IMR-90 (cell line): ENCODE results near the gene UNC13B.

Source experiments
- CHD1 ChIP-seq: IDR thresholded peaks from 2 replicates; pipeline ENCODE4 v1.6.1; 2012; ENCODE audit warnings: low read depth, low read length, improper control_type of control experiment
- FOS ChIP-seq: fragments of 150-350 bp; IDR thresholded peaks from 2 replicates; pipeline ENCODE4 v1.6.1; 2016; ENCODE audit warnings: low read depth, low read length
- MAZ ChIP-seq: IDR thresholded peaks from 2 replicates; pipeline ENCODE4 v1.6.1; 2012; ENCODE audit warnings: low read depth, mild to moderate bottlenecking, low read length, improper control_type of control experiment, moderate library complexity, borderline replicate concordance
- POLR2A ChIP-seq: IDR thresholded peaks from 2 replicates; pipeline ENCODE4 v1.6.1; 2012; ENCODE audit warnings: mild to moderate bottlenecking, low read depth, low read length
- TF ChIP-seq, protein P1 (sequence below): fragments of 150-350 bp; IDR thresholded peaks from 2 replicates; pipeline ENCODE4 v1.6.1; 2017; ENCODE audit warnings: mild to moderate bottlenecking, antibody characterized with exemption, low read length, low read depth
- TF ChIP-seq, protein P2 (sequence below): conservative IDR thresholded peaks from 2 replicates; pipeline ENCODE4 v1.5.1; 2012; ENCODE audit warnings: mild to moderate bottlenecking, low read depth, low read length, improper control_type of control experiment

DNA sequence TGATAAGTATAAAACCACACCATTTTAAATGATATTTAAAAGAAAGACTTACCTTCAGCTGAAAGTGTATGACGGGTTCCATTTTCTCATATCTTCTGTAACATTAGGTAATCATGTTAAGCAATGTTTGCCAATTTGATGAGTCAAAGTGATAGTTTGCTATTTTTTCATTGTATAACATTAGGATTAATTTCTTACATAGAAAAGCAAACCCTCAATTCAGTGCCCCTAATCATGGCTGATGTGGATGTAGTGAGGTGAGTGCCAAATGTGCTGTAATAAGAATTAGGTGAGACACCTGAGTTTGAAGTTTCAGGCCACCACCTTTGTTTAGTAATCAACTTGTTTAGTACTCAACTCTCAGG lies 68.0 kb downstream of the UNC13B start:
- TF ChIP-seq, protein P1, sequence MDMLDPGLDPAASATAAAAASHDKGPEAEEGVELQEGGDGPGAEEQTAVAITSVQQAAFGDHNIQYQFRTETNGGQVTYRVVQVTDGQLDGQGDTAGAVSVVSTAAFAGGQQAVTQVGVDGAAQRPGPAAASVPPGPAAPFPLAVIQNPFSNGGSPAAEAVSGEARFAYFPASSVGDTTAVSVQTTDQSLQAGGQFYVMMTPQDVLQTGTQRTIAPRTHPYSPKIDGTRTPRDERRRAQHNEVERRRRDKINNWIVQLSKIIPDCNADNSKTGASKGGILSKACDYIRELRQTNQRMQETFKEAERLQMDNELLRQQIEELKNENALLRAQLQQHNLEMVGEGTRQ, result no peak
- no peak for TF ChIP-seq FOS
- TF ChIP-seq CHD1, result no peak
- TF ChIP-seq, protein P2, sequence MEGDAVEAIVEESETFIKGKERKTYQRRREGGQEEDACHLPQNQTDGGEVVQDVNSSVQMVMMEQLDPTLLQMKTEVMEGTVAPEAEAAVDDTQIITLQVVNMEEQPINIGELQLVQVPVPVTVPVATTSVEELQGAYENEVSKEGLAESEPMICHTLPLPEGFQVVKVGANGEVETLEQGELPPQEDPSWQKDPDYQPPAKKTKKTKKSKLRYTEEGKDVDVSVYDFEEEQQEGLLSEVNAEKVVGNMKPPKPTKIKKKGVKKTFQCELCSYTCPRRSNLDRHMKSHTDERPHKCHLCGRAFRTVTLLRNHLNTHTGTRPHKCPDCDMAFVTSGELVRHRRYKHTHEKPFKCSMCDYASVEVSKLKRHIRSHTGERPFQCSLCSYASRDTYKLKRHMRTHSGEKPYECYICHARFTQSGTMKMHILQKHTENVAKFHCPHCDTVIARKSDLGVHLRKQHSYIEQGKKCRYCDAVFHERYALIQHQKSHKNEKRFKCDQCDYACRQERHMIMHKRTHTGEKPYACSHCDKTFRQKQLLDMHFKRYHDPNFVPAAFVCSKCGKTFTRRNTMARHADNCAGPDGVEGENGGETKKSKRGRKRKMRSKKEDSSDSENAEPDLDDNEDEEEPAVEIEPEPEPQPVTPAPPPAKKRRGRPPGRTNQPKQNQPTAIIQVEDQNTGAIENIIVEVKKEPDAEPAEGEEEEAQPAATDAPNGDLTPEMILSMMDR, result no peak
- no peak for TF ChIP-seq MAZ
- TF ChIP-seq POLR2A, result no peak
